Colonic mucosa (tissue), 4 donors: ENCODE results near the gene MCRS1. TPM values are rescaled to one million over a fixed set of nuclear protein-coding genes. Genes with fewer than 3 reads are reported as not detected.

ENCODE experiments used
- DNase-seq: peaks from one replicate; pipeline ENCODE4 v3.0.0-alpha.2; 2020
- H3K27ac ChIP-seq: fragments of 200-600 bp; one replicate; pipeline ENCODE4 v1.8.0; 2021
- H3K27me3 ChIP-seq: fragments of 200-600 bp; one replicate; pipeline ENCODE4 v1.8.0; 2021
- H3K36me3 ChIP-seq: fragments of 200-600 bp; one replicate; pipeline ENCODE4 v1.8.0; 2021
- H3K4me1 ChIP-seq: fragments of 200-600 bp; one replicate; pipeline ENCODE4 v1.8.0; 2021; ENCODE audit warnings: mild to moderate bottlenecking
- H3K4me3 ChIP-seq: fragments of 200-600 bp; one replicate; pipeline ENCODE4 v1.8.0; 2021
- H3K9ac ChIP-seq, 2 donors: one replicate each; pipeline ENCODE4 v1.7.0; 2013; ENCODE audit warnings: control low read depth in 2 of 2, low read depth in 2 of 2, low read length in 2 of 2
- H3K9me3 ChIP-seq: fragments of 200-600 bp; one replicate; pipeline ENCODE4 v1.8.0; 2021
- intact Hi-C: fragments of 100-400 bp; cut with DNase I; formaldehyde crosslinking; loops from one replicate; pipeline ENCODE4 v1.14.1; 2022
- total RNA-seq, 2 donors: library from RNA; stranded (reverse); fragmentation: NEBNext Ultra II Directional in 1 of 2; extraction: Animal tissue kit (Norgen Biotek cat#: 25700) in 1 of 2; gene quantifications; one replicate each; pipeline ENCODE4 v1.2.1, GENCODE V29; 2021
- TF ChIP-seq, protein P1 (sequence below): fragments of 200-600 bp; IDR thresholded peaks from one replicate; pipeline ENCODE4 v1.8.0; 2022; ENCODE audit warnings: antibody characterized with exemption, mild to moderate bottlenecking
- donor health status: healthy.
- donor health status: DM: no; HTN: no; CAD: no.
- donor health status: DM: no; HTN: no; CAD: no.

MCRS1 gene
- total RNA-seq, 2 donors from 2014 or later, result 53.8 to 78.7 TPM

DNA sequence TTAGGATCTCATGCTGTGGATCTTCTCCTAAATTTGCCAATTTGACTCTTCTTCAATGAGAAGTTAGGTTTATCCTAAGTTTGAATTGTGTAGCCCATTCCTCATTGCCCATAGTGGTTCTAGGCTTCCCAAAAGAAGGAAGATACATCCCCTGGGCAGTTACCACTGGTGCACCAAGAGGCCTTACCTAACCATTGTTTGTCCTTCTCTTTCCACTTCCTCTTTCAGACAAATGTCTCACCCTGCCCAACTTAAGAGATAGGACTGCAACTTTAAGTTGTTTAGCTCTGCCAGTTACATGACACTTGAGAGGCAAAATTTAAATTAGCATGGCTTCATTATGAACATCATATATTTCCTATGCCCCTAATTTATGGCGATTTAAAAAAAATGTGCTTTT, 38.5 kb downstream of the MCRS1 start:
- H3K4me3 ChIP-seq, result no peak overlapping the region
- intact Hi-C loops, result no loop called here
- peaks cover 4% of the 10 kb centered on the region for H3K36me3 ChIP-seq
- H3K9me3 ChIP-seq, result no peaks in the 10 kb centered on the region
- DNase-seq, result no peak
- TF ChIP-seq, protein P1, sequence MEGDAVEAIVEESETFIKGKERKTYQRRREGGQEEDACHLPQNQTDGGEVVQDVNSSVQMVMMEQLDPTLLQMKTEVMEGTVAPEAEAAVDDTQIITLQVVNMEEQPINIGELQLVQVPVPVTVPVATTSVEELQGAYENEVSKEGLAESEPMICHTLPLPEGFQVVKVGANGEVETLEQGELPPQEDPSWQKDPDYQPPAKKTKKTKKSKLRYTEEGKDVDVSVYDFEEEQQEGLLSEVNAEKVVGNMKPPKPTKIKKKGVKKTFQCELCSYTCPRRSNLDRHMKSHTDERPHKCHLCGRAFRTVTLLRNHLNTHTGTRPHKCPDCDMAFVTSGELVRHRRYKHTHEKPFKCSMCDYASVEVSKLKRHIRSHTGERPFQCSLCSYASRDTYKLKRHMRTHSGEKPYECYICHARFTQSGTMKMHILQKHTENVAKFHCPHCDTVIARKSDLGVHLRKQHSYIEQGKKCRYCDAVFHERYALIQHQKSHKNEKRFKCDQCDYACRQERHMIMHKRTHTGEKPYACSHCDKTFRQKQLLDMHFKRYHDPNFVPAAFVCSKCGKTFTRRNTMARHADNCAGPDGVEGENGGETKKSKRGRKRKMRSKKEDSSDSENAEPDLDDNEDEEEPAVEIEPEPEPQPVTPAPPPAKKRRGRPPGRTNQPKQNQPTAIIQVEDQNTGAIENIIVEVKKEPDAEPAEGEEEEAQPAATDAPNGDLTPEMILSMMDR, result no peak
- no peaks in the 10 kb centered on the region for H3K27me3 ChIP-seq
- no peak overlapping the region for H3K9ac ChIP-seq
- no peaks in the 10 kb centered on the region for H3K4me1 ChIP-seq
- no peak overlapping the region for H3K27ac ChIP-seq

DNA sequence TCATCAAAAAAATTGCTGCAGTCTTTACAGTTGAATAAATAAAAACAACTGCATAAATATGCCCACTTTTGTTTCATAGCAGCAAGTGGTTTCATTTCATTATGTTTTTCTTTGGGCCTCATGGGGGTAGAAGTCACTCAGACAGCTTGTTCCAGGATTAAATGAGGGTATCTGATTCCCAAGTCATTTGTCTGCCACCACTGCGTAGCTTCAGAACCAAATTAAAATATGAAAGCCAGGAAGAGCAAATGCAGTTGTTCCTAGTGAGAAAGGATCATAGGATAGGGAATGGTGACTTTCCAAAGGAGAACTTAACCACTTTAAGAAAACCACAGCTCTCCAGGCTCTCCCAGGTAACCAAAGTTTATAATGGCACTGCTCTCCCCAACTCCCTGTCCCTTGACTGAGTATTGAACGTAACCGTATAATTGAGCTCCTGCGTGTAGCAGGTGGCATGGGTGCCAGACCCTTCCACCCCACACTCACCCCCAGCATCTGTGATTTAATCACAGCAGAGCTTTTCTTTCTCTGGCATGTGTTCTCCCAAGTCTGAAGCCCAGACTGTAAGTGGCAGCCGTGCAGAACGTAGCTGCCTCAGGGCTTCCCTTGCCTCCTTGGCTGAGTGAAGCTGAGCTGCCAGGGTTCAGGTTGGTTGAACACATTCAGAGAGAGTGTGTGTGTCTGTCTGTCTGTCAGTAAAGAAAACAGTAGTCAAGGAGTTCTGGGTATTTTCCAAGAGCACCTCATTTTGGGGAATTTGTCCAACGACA, 40.4 kb downstream of the MCRS1 start:
- peaks cover 6% of the 10 kb centered on the region for H3K36me3 ChIP-seq
- H3K9ac ChIP-seq, result no peak overlapping the region
- H3K27me3 ChIP-seq, result no peaks in the 10 kb centered on the region
- DNase-seq, result no peak
- no peak overlapping the region for H3K4me3 ChIP-seq
- intact Hi-C loops, result no loop called here
- H3K4me1 ChIP-seq, result no peaks in the 10 kb centered on the region
- TF ChIP-seq, protein P1, result no peak
- no peaks in the 10 kb centered on the region for H3K9me3 ChIP-seq
- H3K27ac ChIP-seq, result no peak overlapping the region

DNA sequence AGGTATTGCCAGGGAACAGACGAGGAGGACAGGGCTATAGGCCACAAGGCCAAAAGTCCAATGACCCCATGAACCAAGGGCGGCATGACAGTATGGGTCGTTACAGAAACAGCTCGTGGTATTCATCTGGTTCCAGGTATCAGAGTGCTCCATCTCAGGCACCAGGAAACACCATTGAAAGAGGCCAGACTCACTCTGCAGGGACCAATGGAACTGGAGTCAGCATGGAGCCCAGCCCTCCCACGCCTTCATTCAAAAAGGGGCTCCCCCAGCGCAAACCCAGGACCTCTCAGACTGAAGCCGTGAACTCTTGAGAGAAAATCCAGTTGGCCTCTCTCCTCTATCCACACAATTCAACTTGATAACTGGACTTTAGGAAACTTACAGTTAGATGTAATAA, 42.0 kb downstream of the MCRS1 start:
- Histone ChIP-seq H3K9ac (no peak overlapping the region), H3K4me1 (no peaks in the 10 kb centered on the region), H3K9me3 (no peaks in the 10 kb centered on the region), H3K27ac (no peak overlapping the region), H3K27me3 (no peaks in the 10 kb centered on the region), H3K36me3 (peaks cover 6% of the 10 kb centered on the region), H3K4me3 (no peak overlapping the region)
- intact Hi-C loops, result no loop called here
- no peak for DNase-seq
- TF ChIP-seq, protein P1, result no peak

DNA sequence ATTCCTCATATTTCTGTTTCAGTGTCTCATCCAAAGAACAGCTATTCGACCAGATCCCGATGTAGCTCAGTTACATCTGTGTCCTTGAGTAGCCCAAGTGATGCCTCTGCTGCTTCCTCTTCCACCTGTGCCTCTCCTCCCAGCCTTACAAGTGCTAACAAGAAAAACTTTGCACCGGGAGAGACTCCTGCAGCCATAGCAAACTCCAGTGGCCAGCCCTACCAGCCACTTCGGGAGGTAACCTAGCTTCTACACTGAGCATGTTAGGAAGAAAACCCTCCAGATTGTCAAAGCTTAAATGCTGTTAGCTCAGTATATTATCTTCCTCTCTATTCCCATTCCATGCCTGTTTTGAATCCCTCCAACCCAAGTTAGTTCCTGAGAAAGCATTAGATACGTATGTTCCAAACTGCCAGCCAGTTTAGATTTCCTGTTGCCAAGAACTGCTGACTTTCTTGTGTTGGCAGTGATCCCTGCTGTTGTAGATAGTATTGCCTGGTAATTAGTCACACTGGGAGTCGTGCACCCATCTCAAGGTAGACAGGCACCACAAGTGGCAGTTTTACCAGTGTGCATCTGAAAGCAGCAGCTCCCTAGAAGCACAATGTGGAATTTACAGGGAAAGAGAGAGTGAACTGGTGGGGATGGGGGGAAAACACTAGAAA, 43.1 kb downstream of the MCRS1 start:
- H3K27ac ChIP-seq, result no peak overlapping the region
- TF ChIP-seq, protein P1, result no peak
- H3K27me3 ChIP-seq, result no peaks in the 10 kb centered on the region
- H3K9ac ChIP-seq, result no peak overlapping the region
- peaks cover 6% of the 10 kb centered on the region for H3K36me3 ChIP-seq
- no peak for DNase-seq
- intact Hi-C loops, result no loop called here
- H3K4me1 ChIP-seq, result no peaks in the 10 kb centered on the region
- H3K9me3 ChIP-seq, result no peaks in the 10 kb centered on the region
- no peak overlapping the region for H3K4me3 ChIP-seq

DNA sequence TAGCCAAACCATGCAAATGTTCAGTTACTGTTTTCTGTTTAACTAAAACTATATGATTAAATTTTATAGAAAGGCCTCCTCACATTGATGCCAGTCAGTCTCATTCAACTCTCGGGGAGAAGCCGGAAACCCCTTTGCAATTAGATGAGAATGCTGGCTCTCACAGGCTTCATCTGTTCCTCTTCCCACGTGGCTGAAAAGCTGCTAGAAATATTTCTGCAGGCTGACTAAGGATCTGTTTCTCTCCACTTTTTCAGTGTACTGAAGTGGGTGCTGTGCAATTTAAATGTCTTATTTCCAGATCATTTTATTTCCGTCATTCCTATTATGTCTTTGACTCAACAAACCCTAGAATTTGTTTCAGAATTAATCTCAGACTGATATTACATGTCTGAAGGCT, 46.6 kb downstream of the MCRS1 start:
- H3K4me3 ChIP-seq, result no peak overlapping the region
- no peaks in the 10 kb centered on the region for H3K4me1 ChIP-seq
- TF ChIP-seq, protein P1, result no peak
- H3K36me3 ChIP-seq, result peaks cover 6% of the 10 kb centered on the region
- no peaks in the 10 kb centered on the region for H3K27me3 ChIP-seq
- no peak overlapping the region for H3K27ac ChIP-seq
- H3K9ac ChIP-seq, result no peak overlapping the region
- DNase-seq, result no peak
- H3K9me3 ChIP-seq, result no peaks in the 10 kb centered on the region
- intact Hi-C loops, result no loop called here
